GM11168 (cell line): Measurements from ENCODE around the gene CLK3.

Experiments
- in situ Hi-C: fragments of 300-500 bp; cut with MboI; formaldehyde crosslinking; loops from one replicate; pipeline ENCODE4 v1.12.0; 2022; ENCODE audit warnings: low sequenced_read_pairs; ENCODE audit not compliant: unreplicated experiment

Gene CLK3

DNA sequence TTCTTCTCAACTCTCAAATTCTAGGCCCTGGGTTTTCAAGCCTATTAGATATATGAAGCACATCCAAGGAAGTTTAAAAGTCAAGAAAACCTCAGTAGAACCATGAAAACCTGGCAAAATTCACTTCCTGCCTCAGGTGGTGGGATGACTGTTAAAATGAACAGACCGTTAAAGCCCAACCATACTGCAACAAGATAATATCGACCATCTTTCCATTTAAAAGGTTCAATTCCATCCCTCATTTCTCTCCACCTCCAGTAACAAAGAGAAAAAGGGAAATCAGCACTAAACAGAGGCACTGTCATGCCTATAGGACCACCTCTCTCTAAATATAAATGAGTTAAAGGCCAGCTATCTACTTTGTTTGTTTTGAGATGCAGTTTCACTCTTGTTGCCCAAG lies 49.0 kb downstream of the CLK3 start:
- in situ Hi-C loops, result no loop called here

DNA sequence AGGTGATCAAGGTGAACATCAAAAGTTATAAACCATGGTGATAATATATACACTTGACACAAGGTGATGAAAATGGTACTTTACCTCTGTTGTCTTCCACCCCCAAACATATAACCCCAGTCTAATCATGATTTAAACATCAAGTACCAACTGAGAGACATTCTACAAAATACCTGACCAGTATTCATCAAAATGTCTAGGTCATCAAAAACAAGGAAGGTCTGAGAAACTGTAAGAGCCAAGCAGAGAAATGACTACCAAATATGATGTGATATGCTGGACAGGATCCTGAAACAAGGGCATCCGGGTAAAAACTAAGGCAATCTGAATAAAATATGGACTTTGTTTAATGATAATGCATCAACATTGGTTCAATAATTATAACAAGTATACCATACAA lies 52.3 kb downstream of the CLK3 start:
- in situ Hi-C loops, result no loop called here

DNA sequence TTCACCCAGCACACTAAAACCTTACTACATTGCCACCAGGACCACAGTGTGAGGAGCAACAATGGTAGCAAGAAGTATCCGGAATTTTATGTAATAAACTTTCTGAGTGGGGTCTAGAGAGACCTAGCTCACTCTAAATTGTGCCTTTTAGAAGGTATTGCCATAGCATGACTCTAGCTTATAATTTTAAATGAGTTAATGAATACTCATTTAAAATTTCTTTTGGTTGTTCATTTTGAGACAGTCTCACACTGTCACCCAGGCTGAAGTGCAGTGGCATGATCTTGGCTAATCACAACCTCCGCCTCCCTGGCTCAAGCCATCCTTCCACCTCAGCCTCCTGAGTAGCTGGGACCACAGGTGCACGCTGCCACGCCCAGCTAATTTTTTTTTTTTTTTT lies 54.0 kb downstream of the CLK3 start:
- in situ Hi-C loops, result no loop called here

DNA sequence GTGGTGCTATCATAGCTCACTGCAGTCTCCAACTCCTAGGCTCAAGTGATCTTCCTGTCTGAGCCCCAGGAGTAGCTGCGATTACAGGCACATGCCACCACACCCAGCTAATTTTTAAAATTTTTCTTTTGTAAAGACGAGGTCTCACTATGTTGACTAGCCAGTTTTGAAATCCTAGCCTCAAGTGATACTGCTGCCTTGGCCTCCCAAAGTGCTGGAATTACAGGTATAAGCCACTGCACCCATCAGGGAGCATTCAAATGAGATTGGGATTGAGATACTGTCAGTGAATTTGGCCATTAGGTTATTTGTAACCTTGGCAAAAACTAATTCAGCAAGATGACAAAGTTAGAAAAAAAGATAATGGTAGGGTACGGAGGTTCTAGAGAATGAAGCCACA lies 58.5 kb downstream of the CLK3 start:
- in situ Hi-C loops, result no loop called here

DNA sequence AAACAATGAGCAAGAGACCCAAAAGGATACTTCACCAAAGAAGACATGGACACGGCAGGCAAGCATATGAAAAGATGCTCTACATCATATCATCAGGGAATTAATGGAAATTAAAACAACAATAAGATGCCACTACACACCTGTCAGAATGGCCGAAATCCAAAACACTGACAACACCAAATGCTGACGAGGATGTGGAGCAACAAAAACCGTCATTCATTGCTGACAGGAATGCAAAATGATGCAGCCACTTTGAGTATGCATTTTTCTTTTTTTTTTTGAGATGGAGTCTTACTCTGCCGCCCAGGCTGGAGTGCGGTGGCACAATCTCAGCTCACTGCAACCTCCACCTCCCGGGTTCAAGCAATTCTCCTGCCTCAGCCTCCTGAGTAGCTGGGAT lies 61.2 kb downstream of the CLK3 start:
- in situ Hi-C loops, result no loop called here
